Neural cell (in vitro differentiated cells): Measurements from ENCODE around the gene CYP3A4.

ENCODE experiments used
- EZH2 ChIP-seq: fragments of 200-600, 300-800 bp; shearing (Covaris generic), sonication (generic); IDR thresholded peaks from 2 replicates; pipeline ENCODE4 v1.6.1; 2014; ENCODE audit warnings: antibody characterized with exemption, low read length, borderline replicate concordance, mild to moderate bottlenecking; ENCODE audit not compliant: insufficient read depth, poor library complexity, severe bottlenecking
- MXI1 ChIP-seq: fragments of 450-650 bp; conservative IDR thresholded peaks from 2 replicates; pipeline ENCODE4 v1.6.1; 2014; ENCODE audit warnings: antibody characterized with exemption, mild to moderate bottlenecking; ENCODE audit not compliant: poor library complexity, severe bottlenecking

DNA sequence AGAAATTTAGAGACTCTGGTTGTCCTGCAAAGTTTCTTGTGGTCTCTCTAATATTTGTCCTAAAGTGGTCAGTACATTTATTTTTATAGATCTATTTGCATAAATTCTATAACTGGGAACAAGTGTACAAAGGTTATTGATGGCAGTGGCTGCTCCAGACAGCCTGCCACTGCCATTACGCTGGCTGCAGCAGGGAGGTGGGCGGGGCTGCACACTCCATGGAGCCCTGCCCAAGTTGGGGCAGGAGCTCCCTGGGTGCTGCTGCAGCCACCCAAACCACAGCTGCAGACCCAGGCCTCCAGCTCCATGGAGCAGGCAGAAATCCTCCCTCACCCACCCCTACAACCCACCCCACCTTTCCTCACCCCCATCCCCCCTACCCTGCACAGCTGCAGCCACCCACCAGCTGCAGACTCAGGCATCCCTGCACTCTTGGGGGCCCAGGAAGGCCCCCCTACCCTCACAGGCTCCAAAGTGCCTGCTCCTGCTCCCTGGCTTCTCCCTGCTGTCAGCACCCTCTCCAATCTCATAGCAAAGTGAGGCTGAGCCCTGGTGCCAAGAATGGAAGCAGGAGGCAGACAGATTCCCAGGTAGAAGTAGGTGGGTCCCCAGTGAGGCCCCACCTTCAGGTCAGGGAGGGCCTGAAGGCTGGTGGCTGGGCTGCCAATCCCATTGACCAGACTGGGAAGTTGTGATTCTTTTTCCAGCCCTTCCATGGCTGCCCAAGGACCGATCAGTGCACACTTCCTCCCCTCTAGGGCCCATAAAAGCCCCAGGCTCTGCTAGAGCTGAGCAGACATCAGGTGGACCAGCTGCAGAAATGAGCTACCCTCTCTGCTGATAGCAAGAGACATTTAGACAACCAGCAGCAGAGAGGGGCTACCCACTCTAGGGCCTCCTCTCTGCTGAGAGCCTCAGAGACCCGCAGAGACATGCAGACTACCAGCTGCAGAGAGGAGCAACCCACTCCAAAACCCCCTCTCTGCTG lies 39.0 kb upstream of the CYP3A4 start:
- no peak for TF ChIP-seq EZH2
- no peak for TF ChIP-seq MXI1
